PC-3 (cell line): ENCODE data around the gene ESR1. TPM values are rescaled to one million over a fixed set of nuclear protein-coding genes. Genes with fewer than 3 reads are reported as not detected.

Experiments
- ATAC-seq: fragments of 200-7000 bp; cut with Tn5 transposase; 2 replicates; pipeline ENCODE4 v1.9.1; 2020; ENCODE audit warnings: mild to moderate bottlenecking, moderate library complexity
- BruUV-seq: library from RNA; stranded (reverse); fragments of 400-500 nt; replicated peaks from 2 replicates; lab custom pipeline; 2021; lab: Mats Ljungman, UMichigan
- CTCF ChIA-PET: fragments of 300-600 bp; sonication (Branson Sonifier 250); formaldehyde crosslinking; loops from one replicate; lab custom pipeline; 2022; ENCODE audit warnings: antibody characterized with exemption; lab: Charles Lee
- POLR2A ChIA-PET: fragments of 300-600 bp; sonication (Branson Sonifier 250); formaldehyde crosslinking; loops from one replicate; lab custom pipeline; 2022; ENCODE audit warnings: antibody characterized with exemption; ENCODE audit not compliant: unreplicated experiment; lab: Charles Lee
- DNase-seq: peaks from one replicate; pipeline ENCODE4 v3.0.0-alpha.2; 2015
- H2AFZ ChIP-seq: fragments of 300-600 bp; sonication (generic); 2 replicates; pipeline ENCODE4 v1.6.0; 2016; ENCODE audit warnings: antibody characterized with exemption, low read length
- H3F3A ChIP-seq: fragments of 300-600 bp; sonication (generic); one replicate; pipeline ENCODE4 v1.6.0; 2017; ENCODE audit warnings: antibody characterized with exemption, low read length, control low read depth, mild to moderate bottlenecking; ENCODE audit not compliant: unreplicated experiment
- H3K27ac ChIP-seq: fragments of 300-600 bp; sonication (generic); 2 replicates; pipeline ENCODE4 v1.5.1; 2016; ENCODE audit warnings: mild to moderate bottlenecking, low read length
- H3K27me3 ChIP-seq: fragments of 300-600 bp; sonication (generic); 2 replicates; pipeline ENCODE4 v1.6.1; 2016; ENCODE audit warnings: low read length, mixed read lengths
- H3K36me3 ChIP-seq: fragments of 300-600 bp; sonication (generic); 2 replicates; pipeline ENCODE4 v1.6.1; 2016; ENCODE audit warnings: low read depth, mixed run types, low read length, mixed read lengths
- H3K4me1 ChIP-seq: fragments of 300-600 bp; sonication (generic); 2 replicates; pipeline ENCODE4 v1.5.1; 2016; ENCODE audit warnings: low read length; ENCODE audit not compliant: insufficient read depth
- H3K4me2 ChIP-seq: fragments of 300-600 bp; sonication (generic); 2 replicates; pipeline ENCODE4 v1.6.0; 2016; ENCODE audit warnings: low read length
- H3K4me3 ChIP-seq: fragments of 300-600 bp; sonication (generic); 2 replicates; pipeline ENCODE4 v1.5.1; 2016; ENCODE audit warnings: mild to moderate bottlenecking, low read length, mixed read lengths
- H3K79me2 ChIP-seq: fragments of 300-600 bp; sonication (generic); 2 replicates; pipeline ENCODE4 v1.6.1; 2017; ENCODE audit warnings: low read length, mixed read lengths
- H3K9ac ChIP-seq: fragments of 300-600 bp; sonication (generic); 2 replicates; pipeline ENCODE4 v1.6.0; 2016; ENCODE audit warnings: mild to moderate bottlenecking, low read length
- H3K9me2 ChIP-seq: fragments of 300-600 bp; sonication (generic); replicated peaks from 2 replicates; pipeline ENCODE4 v1.6.1; 2016; ENCODE audit warnings: mixed run types, low read length, mixed read lengths
- H3K9me3 ChIP-seq: fragments of 300-600 bp; sonication (generic); 2 replicates; pipeline ENCODE4 v1.6.1; 2016; ENCODE audit warnings: low read length, mixed read lengths
- H4K20me1 ChIP-seq: fragments of 300-600 bp; sonication (generic); 2 replicates; pipeline ENCODE4 v1.6.1; 2016; ENCODE audit warnings: low read length, mixed read lengths
- EZH2 ChIP-seq: fragments of 300-600 bp; sonication (generic); IDR thresholded peaks from one replicate; pipeline ENCODE4 v1.6.1; 2017; ENCODE audit warnings: antibody characterized with exemption, mild to moderate bottlenecking, low read length; ENCODE audit not compliant: unreplicated experiment
- EZH2phosphoT487 ChIP-seq: fragments of 300-600 bp; sonication (generic); IDR thresholded peaks from 2 replicates; pipeline ENCODE4 v1.6.1; 2018; ENCODE audit warnings: mild to moderate bottlenecking, antibody characterized with exemption, low read length, borderline replicate concordance
- intact Hi-C: fragments of 100-400 bp; cut with micrococcal nuclease; formaldehyde crosslinking; loops from 2 replicates; pipeline ENCODE4 v1.9.0; 2023
- total RNA-seq: library from RNA; depleted of rRNA; stranded (reverse); fragments of >200 nt; gene quantifications from 2 replicates; pipeline ENCODE4 v1.2.3, GENCODE V29; 2014
- TF ChIP-seq, protein P1 (sequence below): fragments of 300-600 bp; sonication (generic); conservative IDR thresholded peaks from 2 replicates; pipeline ENCODE4 v1.5.1; 2017; ENCODE audit warnings: antibody characterized with exemption, low read depth, mild to moderate bottlenecking, low read length

ESR1 gene
- total RNA-seq, 1 experiment from 2014 or later = 5.9 TPM

DNA sequence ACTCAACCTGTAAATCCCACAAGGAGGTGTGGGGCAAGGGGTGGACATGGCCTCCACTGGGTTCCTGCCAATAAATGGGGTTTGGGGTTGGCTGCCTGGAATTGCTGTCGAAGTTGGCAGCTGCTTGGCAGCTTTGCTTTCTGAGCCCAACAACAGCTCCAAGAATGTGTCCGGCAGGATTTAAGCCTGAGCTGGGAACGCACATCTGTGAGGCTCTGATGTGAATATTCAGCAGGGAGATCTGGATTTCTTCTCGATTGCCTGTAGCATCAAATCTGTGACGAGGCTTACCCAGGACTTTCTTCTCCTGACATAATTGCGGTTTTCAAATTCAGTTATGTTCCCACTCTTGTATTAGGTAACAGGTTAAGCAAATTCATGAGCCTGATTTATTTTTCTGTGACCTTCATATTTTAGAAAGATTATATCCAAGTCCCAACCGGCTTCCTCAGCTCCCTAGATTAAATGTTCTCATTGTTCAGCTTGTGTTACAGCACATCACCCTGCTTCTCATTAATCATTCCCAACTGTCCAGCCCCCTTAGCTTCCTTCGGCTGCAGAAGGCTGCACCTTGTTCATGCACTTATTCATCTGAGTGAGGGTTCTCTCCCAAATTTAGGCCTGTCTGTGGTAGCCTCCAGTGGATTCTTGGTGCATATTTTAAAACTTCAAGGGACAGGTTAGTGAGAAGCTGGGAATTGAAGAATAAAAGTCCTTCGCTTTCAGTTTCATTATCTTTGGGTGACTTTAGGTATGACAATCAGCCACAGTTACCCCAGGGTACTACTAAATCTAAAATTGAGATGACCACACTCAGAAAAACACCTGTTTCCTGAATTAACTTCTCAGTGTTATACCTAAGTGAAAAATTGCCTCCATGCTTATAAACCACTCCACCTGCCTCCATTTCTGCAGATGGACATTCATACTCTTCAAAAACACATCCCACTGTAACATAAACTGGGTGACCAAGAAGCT lies 310.0 kb downstream of the ESR1 start:
- Histone ChIP-seq H3K9me3 (no peaks in the 10 kb centered on the region), H3K27ac (no peak overlapping the region), H3K27me3 (no peaks in the 10 kb centered on the region), H3K36me3 (no peaks in the 10 kb centered on the region), H2AFZ (no peak overlapping the region), H3K9me2 (no peaks in the 10 kb centered on the region), H3K9ac (no peak overlapping the region), H3K4me1 (no peaks in the 10 kb centered on the region), H3F3A (no peaks in the 10 kb centered on the region), H4K20me1 (no peaks in the 10 kb centered on the region), H3K4me2 (no peak overlapping the region), H3K4me3 (no peak overlapping the region), H3K79me2 (no peaks in the 10 kb centered on the region)
- no TSS peak for BruUV-seq
- ChIA-PET CTCF (interaction anchor here (0.6 kb wide), 1 partner anchor 22 kb away, joined by 3 read pairs; no protein-coding TSS in a partner anchor), POLR2A (interaction anchor here (0.6 kb wide), 1 partner anchor 80 kb away, joined by 4 read pairs; no protein-coding TSS in a partner anchor)
- intact Hi-C loops = no loop called here
- TF ChIP-seq, protein P1, sequence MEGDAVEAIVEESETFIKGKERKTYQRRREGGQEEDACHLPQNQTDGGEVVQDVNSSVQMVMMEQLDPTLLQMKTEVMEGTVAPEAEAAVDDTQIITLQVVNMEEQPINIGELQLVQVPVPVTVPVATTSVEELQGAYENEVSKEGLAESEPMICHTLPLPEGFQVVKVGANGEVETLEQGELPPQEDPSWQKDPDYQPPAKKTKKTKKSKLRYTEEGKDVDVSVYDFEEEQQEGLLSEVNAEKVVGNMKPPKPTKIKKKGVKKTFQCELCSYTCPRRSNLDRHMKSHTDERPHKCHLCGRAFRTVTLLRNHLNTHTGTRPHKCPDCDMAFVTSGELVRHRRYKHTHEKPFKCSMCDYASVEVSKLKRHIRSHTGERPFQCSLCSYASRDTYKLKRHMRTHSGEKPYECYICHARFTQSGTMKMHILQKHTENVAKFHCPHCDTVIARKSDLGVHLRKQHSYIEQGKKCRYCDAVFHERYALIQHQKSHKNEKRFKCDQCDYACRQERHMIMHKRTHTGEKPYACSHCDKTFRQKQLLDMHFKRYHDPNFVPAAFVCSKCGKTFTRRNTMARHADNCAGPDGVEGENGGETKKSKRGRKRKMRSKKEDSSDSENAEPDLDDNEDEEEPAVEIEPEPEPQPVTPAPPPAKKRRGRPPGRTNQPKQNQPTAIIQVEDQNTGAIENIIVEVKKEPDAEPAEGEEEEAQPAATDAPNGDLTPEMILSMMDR = no peak
- TF ChIP-seq EZH2phosphoT487 (no peak), EZH2 (no peak)
- no peak for DNase-seq
- ATAC-seq = no peak

DNA sequence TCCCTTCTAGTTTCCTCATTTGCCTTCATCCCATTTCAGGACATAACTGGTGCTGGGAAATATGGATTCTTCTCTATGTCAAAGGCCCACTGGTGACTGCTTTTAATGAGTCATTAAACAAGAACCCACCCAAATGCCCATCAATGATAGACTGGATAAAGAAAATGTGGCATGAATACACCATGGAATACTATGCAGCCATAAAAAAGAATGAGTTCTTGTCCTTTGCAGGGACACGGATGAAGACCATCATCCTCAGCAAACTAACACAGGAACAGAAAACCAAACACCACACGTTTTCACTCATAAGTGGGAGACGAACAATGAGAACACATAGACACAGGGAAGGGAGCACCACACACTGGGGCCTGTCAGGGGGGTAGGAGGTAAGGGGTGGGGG lies 310.7 kb downstream of the ESR1 start:
- DNase-seq = no peak
- H3K4me1 ChIP-seq = peaks cover 7% of the 10 kb centered on the region; the same call in 1 of the 2 replicates
- ATAC-seq = no peak
- H3K79me2 ChIP-seq = no peaks in the 10 kb centered on the region
- no peaks in the 10 kb centered on the region for H3K27me3 ChIP-seq
- H3K9me2 ChIP-seq = no peaks in the 10 kb centered on the region
- H3K9ac ChIP-seq = no peak overlapping the region
- intact Hi-C loops = no loop called here
- no TSS peak for BruUV-seq
- H2AFZ ChIP-seq = no peak overlapping the region
- TF ChIP-seq, protein P1 = no peak
- no peak for TF ChIP-seq EZH2
- TF ChIP-seq EZH2phosphoT487 = no peak
- no peaks in the 10 kb centered on the region for H3K9me3 ChIP-seq
- no peaks in the 10 kb centered on the region for H3F3A ChIP-seq
- no peak overlapping the region for H3K4me2 ChIP-seq
- no peak overlapping the region for H3K4me3 ChIP-seq
- H3K36me3 ChIP-seq = no peaks in the 10 kb centered on the region
- ChIA-PET CTCF (no interaction called here), POLR2A (interaction anchor here (0.6 kb wide), 1 partner anchor 81 kb away, joined by 4 read pairs; no protein-coding TSS in a partner anchor)
- no peaks in the 10 kb centered on the region for H4K20me1 ChIP-seq
- H3K27ac ChIP-seq = no peak overlapping the region
